Glutamatergic neuron (in vitro differentiated cells): ENCODE measurements around the gene ANO2. TPM values are rescaled to one million over a fixed set of nuclear protein-coding genes. Genes with fewer than 3 reads are reported as not detected.

ENCODE experiments used
- DNase-seq: peaks from one replicate; pipeline ENCODE4 v3.0.0; 2022
- H3K27ac Mint-ChIP-seq: one replicate; pipeline ENCODE4 v1.8.0; 2020; ENCODE audit warnings: mild to moderate bottlenecking, mixed read lengths, inconsistent platforms; ENCODE audit not compliant: unreplicated experiment
- H3K27me3 Mint-ChIP-seq: one replicate; pipeline ENCODE4 v1.8.0; 2020; ENCODE audit warnings: mild to moderate bottlenecking, moderate library complexity, mixed read lengths, inconsistent platforms; ENCODE audit not compliant: unreplicated experiment
- H3K36me3 Mint-ChIP-seq: one replicate; pipeline ENCODE4 v1.8.0; 2020; ENCODE audit warnings: mild to moderate bottlenecking, mixed read lengths, inconsistent platforms; ENCODE audit not compliant: unreplicated experiment
- H3K4me1 Mint-ChIP-seq: one replicate; pipeline ENCODE4 v1.8.0; 2020; ENCODE audit warnings: mild to moderate bottlenecking, low read depth, mixed read lengths, inconsistent platforms; ENCODE audit not compliant: unreplicated experiment
- H3K4me3 Mint-ChIP-seq: one replicate; pipeline ENCODE4 v1.8.0; 2020; ENCODE audit warnings: mild to moderate bottlenecking, mixed read lengths, inconsistent platforms; ENCODE audit not compliant: unreplicated experiment
- H3K9me3 Mint-ChIP-seq: one replicate; pipeline ENCODE4 v1.8.0; 2020; ENCODE audit warnings: mild to moderate bottlenecking, moderate library complexity, mixed read lengths, inconsistent platforms; ENCODE audit not compliant: unreplicated experiment
- total RNA-seq: library from RNA; stranded (reverse); fragmentation: NEBNext Ultra II Directional; extraction: Animal tissue kit (Norgen Biotek cat#: 25700); gene quantifications from one replicate; pipeline ENCODE4 v1.2.1, GENCODE V29; 2021; ENCODE audit not compliant: unreplicated experiment
- TF ChIP-seq, protein P1 (sequence below): fragments of 200-600 bp; sonication (generic); IDR thresholded peaks from one replicate; pipeline ENCODE4 v1.5.0; 2021; ENCODE audit not compliant: partially characterized antibody, unreplicated experiment

ANO2 gene
- total RNA-seq, 1 donor from 2014 or later: not detected

DNA sequence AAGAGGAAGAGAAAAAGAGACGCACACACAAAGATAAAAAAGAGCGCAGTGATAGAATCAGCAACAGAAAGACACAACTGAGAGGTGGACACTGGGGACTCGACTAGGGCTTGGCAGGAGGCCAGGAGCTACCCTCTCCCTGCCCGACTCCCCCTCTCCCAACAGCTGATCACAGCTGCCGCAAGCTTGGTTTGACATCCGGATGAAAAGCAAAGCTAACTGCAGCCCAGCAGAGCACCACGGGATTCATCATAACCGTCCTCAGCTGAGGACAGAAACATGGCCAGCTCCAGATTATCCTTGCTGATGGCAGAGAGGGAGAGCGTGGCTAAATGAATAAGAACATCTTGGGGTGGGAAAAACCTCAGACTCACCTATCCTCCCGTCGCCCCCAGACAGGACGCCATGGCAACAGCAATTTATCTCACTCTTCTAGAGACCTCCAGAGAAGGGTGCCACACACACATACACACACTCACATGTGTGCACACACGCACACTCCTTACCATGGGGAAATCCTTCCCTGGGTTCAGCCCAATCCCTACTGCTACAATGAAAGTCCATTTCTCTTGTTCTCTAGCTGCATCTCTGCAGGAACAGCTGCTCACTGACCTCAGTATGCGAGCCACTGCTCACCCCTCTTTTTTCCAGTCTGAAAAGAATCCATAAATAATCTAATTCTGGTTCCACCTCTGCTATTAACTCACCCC lies 377.9 kb downstream of the ANO2 start:
- DNase-seq: peak; percentile 82
- TF ChIP-seq, protein P1, sequence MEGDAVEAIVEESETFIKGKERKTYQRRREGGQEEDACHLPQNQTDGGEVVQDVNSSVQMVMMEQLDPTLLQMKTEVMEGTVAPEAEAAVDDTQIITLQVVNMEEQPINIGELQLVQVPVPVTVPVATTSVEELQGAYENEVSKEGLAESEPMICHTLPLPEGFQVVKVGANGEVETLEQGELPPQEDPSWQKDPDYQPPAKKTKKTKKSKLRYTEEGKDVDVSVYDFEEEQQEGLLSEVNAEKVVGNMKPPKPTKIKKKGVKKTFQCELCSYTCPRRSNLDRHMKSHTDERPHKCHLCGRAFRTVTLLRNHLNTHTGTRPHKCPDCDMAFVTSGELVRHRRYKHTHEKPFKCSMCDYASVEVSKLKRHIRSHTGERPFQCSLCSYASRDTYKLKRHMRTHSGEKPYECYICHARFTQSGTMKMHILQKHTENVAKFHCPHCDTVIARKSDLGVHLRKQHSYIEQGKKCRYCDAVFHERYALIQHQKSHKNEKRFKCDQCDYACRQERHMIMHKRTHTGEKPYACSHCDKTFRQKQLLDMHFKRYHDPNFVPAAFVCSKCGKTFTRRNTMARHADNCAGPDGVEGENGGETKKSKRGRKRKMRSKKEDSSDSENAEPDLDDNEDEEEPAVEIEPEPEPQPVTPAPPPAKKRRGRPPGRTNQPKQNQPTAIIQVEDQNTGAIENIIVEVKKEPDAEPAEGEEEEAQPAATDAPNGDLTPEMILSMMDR: no peak
- H3K4me1 Mint-ChIP-seq: peaks cover 18% of the 10 kb centered on the region
- peaks cover 10% of the 10 kb centered on the region for H3K9me3 Mint-ChIP-seq
- peak overlapping the region; percentile 84 for H3K27ac Mint-ChIP-seq
- no peaks in the 10 kb centered on the region for H3K36me3 Mint-ChIP-seq
- peaks cover 19% of the 10 kb centered on the region for H3K27me3 Mint-ChIP-seq
- H3K4me3 Mint-ChIP-seq: peak overlapping the region; percentile 47

- H3K9me3 Mint-ChIP-seq: peaks cover 10% of the 10 kb centered on the region
- no peak overlapping the region for H3K27ac Mint-ChIP-seq
- H3K36me3 Mint-ChIP-seq: no peaks in the 10 kb centered on the region
- H3K4me3 Mint-ChIP-seq: no peak overlapping the region
- DNase-seq: no peak
- peaks cover 17% of the 10 kb centered on the region for H3K27me3 Mint-ChIP-seq
- peaks cover 18% of the 10 kb centered on the region for H3K4me1 Mint-ChIP-seq
- TF ChIP-seq, protein P1: no peak
Measured at GRCh38 chr12:5565933-5566599, 379.0 kb downstream of the ANO2 start.

GRCh38 chr12:5562581-5562980 lies 382.5 kb downstream of the ANO2 start:
- no peak for DNase-seq
- peaks cover 7% of the 10 kb centered on the region for H3K9me3 Mint-ChIP-seq
- peaks cover 16% of the 10 kb centered on the region for H3K27me3 Mint-ChIP-seq
- peaks cover 9% of the 10 kb centered on the region for H3K4me1 Mint-ChIP-seq
- no peaks in the 10 kb centered on the region for H3K36me3 Mint-ChIP-seq
- TF ChIP-seq, protein P1: no peak
- H3K4me3 Mint-ChIP-seq: no peak overlapping the region
- H3K27ac Mint-ChIP-seq: no peak overlapping the region

DNA sequence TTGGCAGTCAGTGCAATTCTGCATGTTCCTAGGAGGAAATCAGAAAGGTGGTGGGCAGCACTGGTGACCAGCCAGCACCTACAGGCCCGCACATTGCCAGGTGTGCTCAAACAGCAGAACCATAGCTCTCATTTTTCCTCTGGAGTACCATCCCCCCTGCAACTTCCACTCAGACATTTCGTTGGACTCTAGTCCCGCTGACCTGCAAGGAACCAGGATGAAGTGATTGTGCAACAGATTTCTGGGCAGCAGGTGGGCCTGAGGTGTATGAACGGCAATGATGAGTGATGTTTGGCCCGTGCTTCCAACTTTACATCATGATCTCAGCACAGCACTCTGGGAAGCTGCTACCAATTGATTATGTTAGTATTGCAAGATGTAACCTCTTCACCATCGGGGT lies 383.2 kb downstream of the ANO2 start:
- no peaks in the 10 kb centered on the region for H3K36me3 Mint-ChIP-seq
- peaks cover 9% of the 10 kb centered on the region for H3K27me3 Mint-ChIP-seq
- no peak for DNase-seq
- H3K4me3 Mint-ChIP-seq: no peak overlapping the region
- peaks cover 2% of the 10 kb centered on the region for H3K4me1 Mint-ChIP-seq
- H3K27ac Mint-ChIP-seq: no peak overlapping the region
- H3K9me3 Mint-ChIP-seq: peaks cover 1% of the 10 kb centered on the region
- TF ChIP-seq, protein P1: no peak

DNA sequence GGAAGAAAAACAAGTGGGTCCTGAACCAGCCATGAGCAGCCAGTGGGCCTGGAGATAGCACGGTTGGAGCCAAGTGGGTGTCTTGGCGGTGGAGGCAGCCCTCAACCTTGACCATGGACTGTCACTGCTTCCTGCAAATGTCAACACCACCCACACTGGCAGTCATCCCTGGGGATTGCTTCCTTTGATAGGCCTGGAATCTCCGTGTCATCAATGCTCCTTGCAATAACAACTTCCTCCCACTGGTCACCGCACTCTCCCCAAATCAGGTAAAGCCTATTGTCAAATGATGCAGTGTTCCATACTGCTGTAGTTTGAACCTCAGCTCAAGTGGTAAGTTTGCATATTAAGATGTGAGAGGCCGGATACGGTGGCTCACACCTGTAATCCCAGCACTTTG lies 384.0 kb downstream of the ANO2 start:
- Mint-ChIP-seq H3K27me3 (peaks cover 8% of the 10 kb centered on the region), H3K4me1 (no peaks in the 10 kb centered on the region), H3K9me3 (peaks cover 3% of the 10 kb centered on the region), H3K27ac (no peak overlapping the region), H3K36me3 (no peaks in the 10 kb centered on the region), H3K4me3 (no peak overlapping the region)
- TF ChIP-seq, protein P1: no peak
- DNase-seq: no peak
